Lower lobe of right lung (tissue), 2 donors: ENCODE data around the gene SIL1. TPM values are rescaled to one million over a fixed set of nuclear protein-coding genes. Genes with fewer than 3 reads are reported as not detected.

ENCODE experiments used
- ATAC-seq, 2 donors: fragments of 200-7000 bp; cut with Tn5 transposase; one replicate each; pipeline ENCODE4 v1.9.1; 2020 to 2022; ENCODE audit warnings: mild to moderate bottlenecking in 2 of 2, moderate library complexity in 2 of 2
- DNase-seq: peaks from one replicate; pipeline ENCODE4 v3.0.0-alpha.2; 2020
- H3K27ac ChIP-seq: fragments of 200-600 bp; one replicate; pipeline ENCODE4 v1.8.0; 2022
- H3K27me3 ChIP-seq: fragments of 200-600 bp; one replicate; pipeline ENCODE4 v1.8.0; 2022; ENCODE audit warnings: low read depth
- H3K36me3 ChIP-seq: fragments of 200-600 bp; one replicate; pipeline ENCODE4 v1.8.0; 2022; ENCODE audit warnings: mild to moderate bottlenecking
- H3K4me1 ChIP-seq: fragments of 200-600 bp; one replicate; pipeline ENCODE4 v1.8.0; 2022
- H3K4me3 ChIP-seq: fragments of 200-600 bp; one replicate; pipeline ENCODE4 v1.8.0; 2022; ENCODE audit warnings: mild to moderate bottlenecking
- H3K9me3 ChIP-seq: fragments of 200-600 bp; one replicate; pipeline ENCODE4 v1.8.0; 2022
- CTCF ChIP-seq: fragments of 200-600 bp; IDR thresholded peaks from one replicate; pipeline ENCODE4 v1.8.0; 2022; ENCODE audit warnings: antibody characterized with exemption, mild to moderate bottlenecking
- intact Hi-C: fragments of 100-400 bp; cut with DNase I; formaldehyde crosslinking; loops from one replicate; pipeline ENCODE4 v1.11.0; 2022
- total RNA-seq: library from RNA; stranded (reverse); fragmentation: NEBNext Ultra II Directional; extraction: Animal tissue kit (Norgen Biotek cat#: 25700); gene quantifications from one replicate; pipeline ENCODE4 v1.2.1, GENCODE V29; 2021
- donor health status: DM: no; HTN: yes; CAD: no; lungs with severe emphysema.

Gene SIL1
- total RNA-seq, 1 donor from 2014 or later: 40.6 TPM

- intact Hi-C loops: no loop called here
- no peak overlapping the region for H3K27ac ChIP-seq
- no peaks in the 10 kb centered on the region for H3K9me3 ChIP-seq
- ATAC-seq: no peak
- H3K4me1 ChIP-seq: no peaks in the 10 kb centered on the region
- no peaks in the 10 kb centered on the region for H3K27me3 ChIP-seq
- peaks cover 26% of the 10 kb centered on the region for H3K36me3 ChIP-seq
- no peak overlapping the region for H3K4me3 ChIP-seq
- no peak for TF ChIP-seq CTCF
- no peak for DNase-seq
Observed at GRCh38 chr5:139023286-139023685, 174.9 kb downstream of the SIL1 start.

- no peak for ATAC-seq
- no peaks in the 10 kb centered on the region for H3K9me3 ChIP-seq
- no peak overlapping the region for H3K27ac ChIP-seq
- H3K4me3 ChIP-seq: no peak overlapping the region
- no peak for DNase-seq
- H3K36me3 ChIP-seq: peaks cover 28% of the 10 kb centered on the region
- H3K27me3 ChIP-seq: no peaks in the 10 kb centered on the region
- intact Hi-C loops: no loop called here
- no peaks in the 10 kb centered on the region for H3K4me1 ChIP-seq
- no peak for TF ChIP-seq CTCF
Observed at GRCh38 chr5:139022528-139022927, 175.6 kb downstream of the SIL1 start.

- H3K27me3 ChIP-seq: no peaks in the 10 kb centered on the region
- TF ChIP-seq CTCF: no peak
- ATAC-seq (no peak), DNase-seq (no peak)
- no peaks in the 10 kb centered on the region for H3K9me3 ChIP-seq
- no peaks in the 10 kb centered on the region for H3K4me1 ChIP-seq
- intact Hi-C loops: no loop called here
- H3K4me3 ChIP-seq: no peak overlapping the region
- H3K36me3 ChIP-seq: peaks cover 28% of the 10 kb centered on the region
- H3K27ac ChIP-seq: no peak overlapping the region
Observed at GRCh38 chr5:139021346-139021745, 176.8 kb downstream of the SIL1 start.

DNA sequence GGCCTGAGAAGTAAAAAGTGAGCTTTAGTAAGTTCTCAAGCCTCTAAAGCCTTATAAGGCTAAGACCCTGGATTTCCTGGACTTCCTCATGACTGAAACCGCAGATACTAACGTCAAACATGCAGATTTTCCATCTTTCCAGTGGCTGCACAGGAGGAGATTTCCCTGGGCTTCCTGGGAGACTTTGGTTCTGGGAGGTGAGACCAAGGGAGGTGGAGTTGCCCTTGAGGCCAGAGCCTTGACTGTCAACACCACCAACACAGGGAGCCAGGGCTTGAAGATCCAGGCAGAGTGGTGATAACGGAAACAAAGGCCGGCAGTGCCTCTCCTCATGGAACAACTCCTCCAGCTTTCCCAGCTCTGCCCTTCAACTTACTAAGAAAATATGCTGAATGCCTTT is 178.3 kb downstream of the SIL1 start:
- H3K4me1 ChIP-seq: no peaks in the 10 kb centered on the region
- TF ChIP-seq CTCF: no peak
- no peak for ATAC-seq
- no peaks in the 10 kb centered on the region for H3K9me3 ChIP-seq
- intact Hi-C loops: no loop called here
- H3K36me3 ChIP-seq: peaks cover 28% of the 10 kb centered on the region
- H3K4me3 ChIP-seq: no peak overlapping the region
- DNase-seq: no peak
- no peaks in the 10 kb centered on the region for H3K27me3 ChIP-seq
- no peak overlapping the region for H3K27ac ChIP-seq

GRCh38 chr5:139019211-139019610 is 179.0 kb downstream of the SIL1 start:
- DNase-seq (no peak), ATAC-seq (no peak)
- H3K9me3 ChIP-seq: no peaks in the 10 kb centered on the region
- intact Hi-C loops: no loop called here
- H3K27ac ChIP-seq: no peak overlapping the region
- TF ChIP-seq CTCF: no peak
- H3K4me3 ChIP-seq: no peak overlapping the region
- no peaks in the 10 kb centered on the region for H3K27me3 ChIP-seq
- no peaks in the 10 kb centered on the region for H3K4me1 ChIP-seq
- peaks cover 28% of the 10 kb centered on the region for H3K36me3 ChIP-seq

- no peak overlapping the region for H3K4me3 ChIP-seq
- no peak overlapping the region for H3K27ac ChIP-seq
- H3K36me3 ChIP-seq: peaks cover 32% of the 10 kb centered on the region
- no peaks in the 10 kb centered on the region for H3K27me3 ChIP-seq
- no peaks in the 10 kb centered on the region for H3K9me3 ChIP-seq
- no peak for DNase-seq
- no peaks in the 10 kb centered on the region for H3K4me1 ChIP-seq
- intact Hi-C loops: no loop called here
- TF ChIP-seq CTCF: no peak
- ATAC-seq: no peak
Observed at GRCh38 chr5:139017624-139018023, 180.5 kb downstream of the SIL1 start.
